Activated CD4-positive, alpha-beta T cell treated with anti-CD3 and anti-CD28 coated beads, Interleukin-2, amount 50 U/mL, for 4 hours (primary cell): ENCODE data around the gene RGS9.
"Not testable (repeated sequence)": the region's sequence is repeated elsewhere in the genome, so short reads cannot be mapped to it uniquely, and the experiment has no call there.

Source experiments
- DNase-seq, 2 experiments: peaks; one replicate each; pipeline ENCODE4 v3.0.0-alpha.2; 2020

RGS9 gene

DNA sequence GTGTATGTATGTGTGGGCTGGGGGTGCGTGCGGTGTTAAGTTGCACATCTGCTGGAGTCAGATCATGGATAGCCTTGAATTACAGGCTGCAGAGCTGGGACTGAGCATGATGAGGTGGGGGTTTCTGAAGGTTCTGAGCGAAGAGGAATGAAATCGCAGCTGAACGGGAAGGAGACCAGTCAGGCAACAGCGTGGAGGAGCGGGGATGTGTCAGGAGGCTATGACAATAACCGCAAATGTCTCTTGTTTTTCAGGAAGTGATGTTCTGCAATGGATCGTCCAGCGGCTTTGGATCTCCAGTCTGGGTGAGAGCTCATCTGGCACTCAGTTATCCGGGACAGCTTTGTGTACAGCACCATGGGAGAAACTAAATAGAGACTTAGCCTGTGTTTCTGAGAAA, 20.9 kb downstream of the RGS9 start:
- DNase-seq: no peak

- no peak for DNase-seq
Measured at GRCh38 chr17:65158622-65159021, 21.5 kb downstream of the RGS9 start.

- DNase-seq: no peak
Measured at GRCh38 chr17:65160516-65160915, 23.3 kb downstream of the RGS9 start.

DNA sequence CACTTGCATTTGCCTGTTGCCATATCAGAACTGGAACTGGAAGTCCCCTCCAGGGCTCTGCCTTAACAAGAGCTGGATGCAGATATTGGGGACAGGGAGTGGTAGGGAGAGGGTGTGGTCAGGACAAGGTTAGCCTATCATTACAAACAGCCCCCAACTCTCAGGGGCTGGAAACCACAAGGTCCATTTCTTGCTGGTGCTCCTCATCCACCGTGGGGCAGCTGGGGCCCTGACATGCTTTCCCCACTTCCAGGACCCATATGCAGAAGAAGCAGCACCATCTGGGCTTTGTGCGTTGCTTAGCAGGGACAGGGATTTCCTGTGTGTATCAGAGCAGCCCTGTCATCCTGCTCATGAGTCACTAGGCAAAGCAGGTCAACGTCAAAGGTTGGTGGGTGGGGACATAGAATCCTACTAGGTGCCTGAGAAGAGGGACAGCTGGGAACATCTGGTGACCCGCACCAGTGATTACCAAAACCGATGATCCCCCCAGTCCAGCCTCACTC, 26.9 kb downstream of the RGS9 start:
- DNase-seq: peak; percentile 16 to 41

DNA sequence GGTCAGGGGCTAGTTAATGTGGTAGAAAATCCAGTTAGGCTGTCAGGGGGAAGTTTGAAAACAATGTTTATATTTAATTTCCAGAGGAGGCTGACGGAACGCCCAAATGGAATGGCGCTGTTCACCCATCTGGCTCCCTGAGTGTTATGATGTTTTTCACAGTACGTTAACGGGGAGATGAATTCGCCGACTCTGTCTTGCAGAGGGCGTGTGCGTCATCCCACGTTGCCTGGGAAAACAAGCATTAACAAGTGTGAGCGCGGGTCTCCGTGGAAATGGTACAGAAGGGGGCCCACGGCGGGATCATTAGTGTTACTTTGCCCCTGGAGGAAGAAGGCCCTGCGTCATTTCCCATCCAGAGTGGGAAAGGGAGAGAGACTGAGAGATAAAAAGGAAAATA, 29.6 kb downstream of the RGS9 start:
- no peak for DNase-seq

DNA sequence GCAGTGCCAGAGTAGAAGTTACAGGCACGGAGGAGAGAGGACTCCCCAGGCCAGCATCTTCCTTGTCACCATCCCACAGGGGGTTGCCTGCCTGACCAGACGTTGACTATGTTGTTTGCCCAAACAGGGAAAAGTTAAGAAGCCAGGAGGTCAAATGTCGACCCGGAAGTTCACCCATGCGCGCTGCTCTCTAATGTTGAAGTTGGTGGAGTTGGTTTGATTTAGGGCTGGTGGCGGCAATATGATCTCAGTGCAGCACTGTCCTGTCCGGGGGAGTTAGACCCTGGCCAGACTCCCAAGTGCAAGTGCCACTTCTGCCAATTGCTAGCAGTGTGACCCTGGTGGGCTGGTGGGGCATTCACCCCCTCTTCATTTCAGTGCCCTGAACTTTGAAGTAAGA, 30.4 kb downstream of the RGS9 start:
- DNase-seq: no peak

DNA sequence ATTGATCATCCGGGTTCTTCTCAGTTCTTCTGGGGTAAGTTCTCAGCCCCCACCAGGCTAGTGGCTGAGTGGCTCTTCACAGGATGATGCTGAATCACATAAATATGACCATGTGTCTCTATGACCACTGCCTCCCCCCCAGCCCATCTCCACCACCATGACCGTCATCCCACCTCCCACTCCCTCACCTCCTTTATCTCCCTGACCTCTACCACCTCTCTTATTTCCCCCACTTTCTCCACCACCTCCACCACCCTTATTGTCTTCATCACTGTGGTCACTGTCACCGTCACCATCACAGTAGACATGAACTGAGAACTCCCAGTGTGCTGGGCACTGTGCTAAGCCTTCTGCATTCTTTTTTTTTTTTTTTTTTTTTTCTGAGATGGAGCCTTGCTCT, 32.5 kb downstream of the RGS9 start:
- no peak for DNase-seq

DNA sequence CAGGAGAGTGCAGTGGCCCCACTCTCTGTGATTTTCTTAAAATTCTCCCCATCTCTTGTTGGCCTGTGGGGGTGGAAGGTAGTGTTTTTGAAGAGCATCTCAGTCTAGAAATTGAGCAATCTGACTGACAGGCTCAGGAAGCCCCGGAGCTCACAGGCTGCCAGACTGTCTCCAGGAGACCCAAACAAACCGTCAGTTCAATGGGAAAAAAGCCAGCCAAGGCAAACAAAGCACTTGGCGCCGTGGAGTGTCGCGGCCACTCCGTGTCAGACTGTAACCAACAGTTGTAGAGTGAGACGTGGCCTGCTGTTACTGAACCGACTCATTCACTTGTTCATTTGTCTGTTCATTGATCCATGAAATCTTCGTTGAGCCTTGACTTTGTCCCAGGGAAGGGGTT, 33.7 kb downstream of the RGS9 start:
- DNase-seq: no peak

DNA sequence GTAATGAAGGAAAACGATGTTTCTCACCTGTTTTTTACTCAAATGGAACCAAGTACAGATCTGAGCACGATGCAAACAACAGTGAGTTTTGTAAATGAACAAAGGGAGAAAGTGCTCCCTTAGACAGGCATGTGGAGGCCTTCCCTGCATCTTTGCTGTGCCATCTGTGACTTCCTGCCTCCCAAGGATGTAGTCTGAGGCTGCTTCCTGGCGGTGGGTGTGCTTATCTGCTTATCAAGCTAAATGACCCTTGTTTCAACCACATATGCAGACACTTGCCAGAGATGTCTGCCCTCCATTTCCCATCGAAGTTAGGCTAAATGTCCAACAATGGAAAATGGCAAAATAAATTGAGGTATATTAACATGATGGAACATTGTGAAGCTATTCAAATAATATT, 34.6 kb downstream of the RGS9 start:
- DNase-seq: no peak

DNA sequence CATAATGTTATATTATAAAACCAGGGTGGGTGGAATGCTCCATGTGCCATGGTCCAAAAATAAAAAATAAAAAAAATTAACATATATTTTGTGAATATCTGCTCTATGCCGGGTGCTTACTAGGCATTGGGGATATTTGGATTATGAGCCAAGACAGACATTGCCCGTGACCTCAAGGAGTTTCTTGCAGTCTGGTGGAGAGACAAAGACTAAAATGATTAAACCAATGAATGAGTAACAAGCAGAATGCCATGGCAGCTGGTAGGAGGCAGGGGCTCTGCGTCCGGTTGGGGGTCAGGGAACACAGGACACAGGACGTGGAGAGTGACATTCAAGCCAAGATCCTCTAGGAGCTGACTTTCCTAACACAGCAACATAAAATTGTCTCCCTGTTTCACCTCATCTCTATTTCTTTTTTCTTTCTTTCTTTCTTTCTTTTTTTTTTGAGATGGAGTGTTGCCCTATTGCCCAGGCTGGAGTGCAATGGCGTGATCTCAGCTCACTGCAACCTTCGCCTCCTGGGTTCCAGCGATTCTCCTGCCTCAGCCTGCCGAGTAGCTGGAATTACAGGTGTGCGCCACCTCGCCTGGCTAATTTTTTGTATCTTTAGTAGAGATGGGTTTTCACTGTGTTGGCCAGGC, 35.4 kb downstream of the RGS9 start:
- DNase-seq: no peak

GRCh38 chr17:65173284-65173793, 36.2 kb downstream of the RGS9 start:
- peak; percentile 57 to 58 for DNase-seq

GRCh38 chr17:65173976-65174683, 37.0 kb downstream of the RGS9 start:
- DNase-seq: no peak

GRCh38 chr17:65174974-65175373, 37.8 kb downstream of the RGS9 start:
- no peak for DNase-seq

DNA sequence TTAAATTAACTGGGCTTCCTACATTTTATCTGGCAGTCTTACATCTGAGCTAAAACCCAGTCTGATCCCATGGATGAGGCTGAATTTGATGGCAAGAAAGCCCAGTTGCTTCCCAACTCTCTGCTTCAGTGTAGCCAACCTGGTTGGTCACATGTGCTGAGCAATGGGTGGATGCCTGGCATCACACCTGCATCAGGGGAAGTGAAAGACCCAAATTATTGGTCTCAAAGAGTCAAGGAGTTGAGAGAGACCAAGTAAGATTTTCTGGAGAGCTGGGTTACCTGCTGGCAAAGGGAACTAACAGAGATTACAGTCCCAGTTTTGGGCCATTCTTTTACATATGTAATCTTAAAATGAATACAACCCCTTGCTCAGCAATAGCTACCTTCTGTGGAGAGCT, 38.8 kb downstream of the RGS9 start:
- no peak for DNase-seq

- DNase-seq: no peak
Measured at GRCh38 chr17:65176646-65177409, 39.7 kb downstream of the RGS9 start.

- DNase-seq: no peak
Measured at GRCh38 chr17:65177901-65178300, 40.7 kb downstream of the RGS9 start.

DNA sequence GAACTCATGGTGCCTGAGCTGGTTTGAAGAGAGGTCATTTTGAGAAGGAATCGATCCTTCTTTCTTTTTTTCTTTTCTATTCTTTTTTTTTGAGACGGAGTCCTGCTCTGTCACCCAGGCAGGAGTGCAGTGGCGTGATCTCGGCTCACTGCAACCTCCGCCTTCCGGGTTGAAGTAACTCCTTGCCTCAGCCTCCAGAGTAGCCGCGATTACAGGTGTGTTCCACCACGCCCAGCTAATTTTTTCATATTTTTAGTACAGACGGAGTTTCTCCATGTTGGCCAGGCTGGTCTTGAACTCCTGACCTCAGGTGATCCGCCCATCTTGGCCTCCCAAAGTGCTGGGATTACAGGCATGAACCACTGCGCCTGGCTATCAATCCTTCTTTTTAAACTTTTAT, 43.1 kb downstream of the RGS9 start:
- peak in 1 of 2 experiments; percentile 11 for DNase-seq

GRCh38 chr17:65180752-65181236, 43.6 kb downstream of the RGS9 start:
- DNase-seq: not testable (repeated sequence)

DNA sequence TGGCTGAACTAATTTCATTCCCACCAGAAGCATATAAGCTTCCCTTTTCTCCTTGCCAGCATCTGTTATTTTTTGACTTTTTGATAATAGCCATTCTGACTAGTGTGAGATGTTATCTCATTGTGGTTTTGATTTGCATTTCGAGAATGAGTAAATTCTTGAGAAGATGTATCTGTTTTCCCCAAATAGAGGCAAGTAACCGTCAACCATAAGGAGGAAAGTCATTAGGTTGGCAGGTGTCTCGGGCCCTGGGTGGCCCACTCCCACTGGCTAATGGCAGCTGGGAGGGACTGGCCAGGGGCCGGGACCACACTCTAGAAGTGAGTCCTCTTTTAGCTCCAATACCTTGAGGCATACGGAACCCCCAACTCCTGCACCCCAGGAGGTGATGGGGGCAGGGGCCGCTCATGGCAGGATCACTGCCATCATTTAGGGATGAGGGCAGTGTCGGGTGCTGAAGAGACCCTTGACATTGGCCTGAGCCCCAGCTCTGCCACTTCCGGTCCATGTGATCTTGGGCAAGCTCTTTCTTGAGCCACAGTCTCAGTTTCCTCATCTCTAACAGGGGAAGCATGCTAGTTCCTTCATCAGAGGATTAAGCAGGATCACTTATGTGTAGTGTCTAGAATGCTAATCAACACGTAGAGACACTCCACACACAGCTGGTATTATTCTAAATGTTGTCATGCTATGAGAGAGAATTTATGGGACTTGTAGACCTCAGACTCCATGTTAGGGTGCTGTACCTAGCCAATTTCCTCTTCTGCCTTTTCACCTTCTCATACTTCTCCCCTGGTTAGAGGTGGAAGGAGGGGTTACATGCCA, 44.3 kb downstream of the RGS9 start:
- peak in 1 of 2 experiments; percentile 10 for DNase-seq

- DNase-seq: no peak
Measured at GRCh38 chr17:65182233-65182632, 45.1 kb downstream of the RGS9 start.

GRCh38 chr17:65183736-65184135, 46.6 kb downstream of the RGS9 start:
- no peak for DNase-seq

GRCh38 chr17:65184235-65184959, 47.2 kb downstream of the RGS9 start:
- DNase-seq: no peak
